HCEC 1CT (cell line): ENCODE data around the gene SLC66A1.

Source experiments
- DNase-seq: peaks from one replicate; pipeline ENCODE4 v3.0.0-alpha.2; 2017

The SLC66A1 gene

DNA sequence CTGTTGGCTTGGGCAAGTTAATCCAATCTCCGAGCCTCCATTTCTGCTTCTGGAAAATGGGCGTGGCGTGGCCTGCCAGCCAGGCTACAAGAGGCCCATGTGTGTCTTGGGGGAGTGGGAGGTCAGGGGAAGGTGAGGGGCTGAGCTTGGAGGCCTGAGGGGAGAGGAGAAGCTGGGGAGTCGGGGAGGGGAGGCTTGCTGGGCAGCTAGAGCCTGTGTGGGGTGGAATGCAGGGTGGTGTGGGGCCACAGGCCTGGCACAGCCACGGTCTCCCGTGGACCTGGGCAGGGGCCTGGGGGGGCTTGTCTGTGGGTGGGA, 14.6 kb downstream of the SLC66A1 start:
- DNase-seq = no peak

DNA sequence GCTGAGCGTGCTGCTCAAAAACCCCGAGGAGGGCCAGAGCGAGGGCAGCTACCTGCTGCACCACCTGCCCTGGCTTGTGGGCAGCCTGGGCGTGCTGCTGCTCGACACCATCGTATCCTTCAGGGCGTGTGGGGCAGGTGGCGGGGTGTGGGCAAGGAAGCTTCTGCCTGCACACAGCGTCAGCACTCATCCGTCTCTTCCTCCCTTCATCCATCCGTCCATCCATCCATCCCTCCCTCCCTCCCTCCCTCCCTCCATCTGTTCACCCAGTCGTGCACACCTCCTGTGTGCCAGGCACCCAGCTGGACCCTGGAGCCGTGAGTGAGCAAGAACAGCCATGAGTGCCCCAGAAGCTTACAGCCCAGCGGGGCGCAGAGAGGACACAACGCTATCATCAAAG, 15.2 kb downstream of the SLC66A1 start:
- DNase-seq = no peak

DNA sequence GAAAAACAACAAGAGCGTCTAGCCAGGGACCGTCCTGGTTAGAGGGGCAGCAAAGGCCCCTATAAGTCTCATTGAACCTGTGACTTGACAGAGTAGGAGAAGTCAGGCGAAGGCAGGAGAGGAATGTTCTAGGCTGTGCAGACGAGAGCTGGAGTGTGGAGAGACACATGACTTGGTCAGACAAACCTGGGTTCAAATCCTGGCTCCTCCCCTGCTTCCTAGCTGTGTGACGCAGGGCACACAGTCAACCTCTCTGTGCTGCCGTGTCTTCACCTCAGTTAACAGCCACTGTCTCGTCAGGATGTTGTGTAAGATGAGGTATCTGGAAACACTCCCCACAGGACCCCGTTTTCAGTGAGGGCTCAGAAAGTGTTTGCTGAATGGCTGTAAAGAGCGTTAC, 15.6 kb downstream of the SLC66A1 start:
- no peak for DNase-seq

DNA sequence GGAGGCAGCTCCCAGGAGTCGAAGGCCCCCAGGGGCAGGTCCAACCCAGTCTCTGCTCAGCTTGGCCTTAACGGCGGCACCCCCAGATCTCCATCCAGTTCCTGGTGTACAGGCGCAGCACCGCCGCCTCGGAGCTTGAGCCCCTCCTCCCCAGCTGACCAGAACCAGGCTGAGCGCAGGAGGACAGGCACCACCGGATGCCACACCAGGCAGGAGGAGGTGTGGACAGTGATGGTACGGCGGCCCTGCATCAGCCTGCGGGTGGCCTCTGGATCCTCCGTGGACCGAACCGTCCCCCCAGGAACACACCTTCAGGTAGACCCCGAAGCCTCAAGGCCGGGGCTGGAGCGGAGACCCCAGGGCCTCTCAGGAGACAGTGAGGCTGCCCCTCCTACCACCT, 16.4 kb downstream of the SLC66A1 start:
- DNase-seq = no peak

DNA sequence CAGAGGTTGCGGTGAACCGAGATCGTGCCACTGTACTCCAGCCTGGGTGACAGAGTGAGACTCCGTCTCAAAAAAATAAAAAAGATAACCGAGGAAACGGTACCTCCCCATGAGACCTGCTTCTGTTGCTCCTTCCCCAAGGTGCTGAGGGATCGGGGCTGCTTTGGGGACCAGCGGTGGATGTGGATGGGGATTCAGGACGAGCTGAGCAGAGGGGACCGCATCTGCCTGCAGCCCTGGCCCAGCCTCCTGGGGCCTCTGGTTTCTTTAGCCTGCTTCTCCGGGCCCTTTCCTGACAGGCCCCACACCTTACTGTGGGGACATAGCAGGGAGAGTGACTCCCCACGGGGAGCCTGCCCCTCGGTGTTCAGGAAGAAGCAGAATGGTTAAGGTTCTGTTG, 17.1 kb downstream of the SLC66A1 start:
- DNase-seq = no peak

DNA sequence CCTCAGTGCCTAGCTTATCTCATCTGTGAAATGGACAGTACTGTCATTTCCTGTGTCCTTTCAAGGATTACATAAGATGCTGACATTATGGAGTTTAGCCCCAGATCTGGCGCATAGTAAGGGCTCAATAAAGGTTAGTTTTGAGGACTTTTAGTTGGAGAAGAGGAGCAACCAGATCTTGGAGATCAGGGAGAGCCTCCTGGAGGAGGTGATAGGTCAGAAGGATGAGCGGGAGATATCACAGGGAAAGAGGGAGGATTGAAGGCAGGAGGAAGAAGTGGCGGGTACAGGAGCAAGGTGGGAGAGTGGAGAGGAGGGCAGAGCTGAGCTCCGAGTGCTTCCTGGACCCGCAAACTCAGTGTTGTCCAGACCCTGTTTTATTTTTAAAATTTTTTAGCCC, 17.5 kb downstream of the SLC66A1 start:
- DNase-seq = no peak

DNA sequence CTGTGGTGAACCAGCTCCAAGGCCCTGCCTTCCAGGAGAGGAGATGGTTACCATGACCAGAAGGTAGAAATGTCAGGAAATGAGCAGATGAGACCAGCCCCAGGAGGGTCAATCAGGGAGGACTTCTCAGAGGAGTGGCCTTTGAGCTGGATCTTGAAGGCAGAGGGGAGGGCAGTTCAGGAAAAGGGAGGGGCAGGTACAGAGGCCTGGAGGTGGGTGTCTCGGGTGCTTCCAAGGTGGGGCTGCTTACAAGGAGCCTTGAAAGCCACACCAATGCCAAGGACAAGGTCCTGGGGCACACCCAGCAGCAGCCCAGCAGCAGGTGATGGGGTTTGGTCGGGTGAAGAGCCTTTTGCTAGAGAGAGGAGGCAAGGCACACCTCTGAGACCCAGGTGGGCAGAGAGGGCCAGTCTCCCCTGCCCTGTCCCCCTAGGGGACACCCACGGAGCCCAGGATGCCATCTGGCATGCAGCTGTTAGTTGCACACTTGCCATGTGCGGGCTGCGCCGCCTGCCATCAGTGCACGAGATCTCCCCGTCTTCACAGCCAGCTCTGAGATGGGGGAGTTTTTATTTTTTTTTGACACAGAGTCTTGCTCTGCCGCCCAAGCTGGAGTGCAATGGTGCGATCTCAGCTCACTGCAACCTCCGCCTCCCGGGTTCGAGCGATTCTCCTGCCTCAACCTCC, 18.5 kb downstream of the SLC66A1 start:
- DNase-seq = no peak

DNA sequence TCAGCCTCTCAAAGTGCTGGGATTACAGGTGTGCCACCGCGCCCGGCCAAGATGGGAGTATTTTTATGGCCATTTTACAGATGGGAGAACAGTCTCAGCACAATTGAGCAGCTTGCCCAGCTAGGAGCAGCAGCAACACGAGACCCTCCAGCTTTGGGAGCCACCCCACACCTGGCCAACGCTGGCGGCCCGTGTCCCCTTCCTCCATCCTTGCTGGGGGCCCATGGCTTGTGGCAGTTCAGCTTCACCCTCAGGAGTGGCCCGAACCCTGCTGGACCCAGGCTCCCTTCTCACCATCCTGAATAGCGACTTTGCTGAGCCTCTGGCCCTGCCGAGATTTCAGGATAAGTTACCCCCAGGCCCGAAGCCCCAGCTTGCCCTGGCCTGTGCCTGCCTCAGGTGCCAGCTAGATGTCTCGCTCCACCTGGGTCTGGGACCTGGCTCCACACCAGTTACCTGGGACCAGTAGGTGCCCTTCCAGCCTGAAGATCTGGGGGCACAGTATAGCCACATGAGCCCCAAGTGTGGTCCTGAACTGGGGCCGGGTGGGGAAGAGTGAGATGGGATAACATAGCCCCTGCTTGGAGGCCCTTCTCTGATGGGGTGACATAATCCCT, 19.2 kb downstream of the SLC66A1 start:
- DNase-seq = no peak

DNA sequence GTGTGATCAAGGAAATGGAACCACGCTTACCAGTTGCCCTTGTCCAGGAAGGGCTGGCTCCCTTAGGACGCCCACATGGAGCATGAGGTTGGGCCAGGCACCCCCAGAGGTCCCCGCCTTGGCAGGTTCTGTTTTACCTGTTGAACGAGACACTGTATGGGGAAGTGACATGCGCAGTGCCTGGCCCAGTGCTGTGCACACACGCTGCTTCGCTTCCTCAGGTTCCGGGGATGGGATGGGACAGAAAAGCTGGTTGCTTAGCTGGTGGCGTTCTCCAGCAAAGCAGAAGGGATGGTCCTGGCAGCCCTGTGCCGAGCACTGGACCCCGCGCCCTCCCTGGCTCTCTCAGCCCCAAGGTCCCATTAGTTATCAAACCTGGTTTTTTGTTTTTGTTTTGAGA, 20.7 kb downstream of the SLC66A1 start:
- no peak for DNase-seq

DNA sequence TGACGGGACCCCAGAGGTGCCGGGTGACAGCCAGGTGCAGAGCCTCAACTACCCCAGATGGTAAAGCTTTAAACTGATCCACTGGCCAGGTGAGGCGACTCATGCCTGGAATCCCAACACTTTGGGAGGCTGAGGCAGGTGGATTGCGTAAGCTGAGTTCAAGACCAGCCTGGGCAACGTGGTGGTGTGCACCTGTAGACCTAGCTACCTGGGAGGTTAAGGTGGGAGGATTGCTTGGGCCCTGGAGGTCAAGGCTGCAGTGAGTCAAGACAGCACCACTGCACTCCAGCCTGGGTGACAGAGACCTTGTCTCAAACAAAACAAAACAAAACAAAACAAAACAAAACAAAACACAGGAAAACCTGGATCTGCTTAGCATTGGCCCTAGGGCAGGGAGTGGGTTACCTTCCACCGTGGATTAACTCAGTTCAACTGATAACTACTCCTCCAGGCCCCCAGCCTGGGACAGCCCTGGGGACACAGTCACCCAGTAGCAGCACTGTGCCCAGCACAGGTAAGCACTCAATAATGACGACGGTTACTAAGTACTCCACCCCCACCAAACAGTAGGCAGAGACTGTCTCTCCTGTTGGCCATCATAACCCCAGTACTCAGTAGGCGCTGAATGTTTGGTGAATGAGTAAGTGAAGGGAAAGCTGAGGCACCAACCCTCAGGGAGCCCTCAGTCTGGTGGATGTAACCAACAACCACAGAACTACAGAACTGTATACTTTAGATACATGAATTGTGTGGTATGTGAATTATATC, 21.6 kb downstream of the SLC66A1 start:
- peak; percentile 6 for DNase-seq

DNA sequence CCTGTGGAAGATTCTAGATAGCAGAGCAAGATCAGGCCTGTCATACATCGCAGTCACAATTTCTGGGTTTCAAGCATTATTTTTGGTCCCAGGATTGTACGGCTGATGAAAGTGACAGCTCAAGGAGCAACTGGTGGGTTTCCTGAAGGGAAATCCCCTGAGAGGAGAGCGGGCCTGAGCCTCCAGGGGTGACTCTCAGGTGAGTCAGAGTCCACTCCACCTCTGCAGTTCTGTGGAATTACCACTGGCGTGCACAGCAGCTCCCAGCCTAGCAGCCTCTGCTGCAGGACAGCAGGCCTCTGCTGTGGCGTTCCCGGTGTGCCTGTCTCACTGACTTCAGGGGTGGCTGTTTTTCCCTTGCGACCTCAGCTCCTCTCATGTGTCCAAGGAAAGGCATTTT, 24.4 kb downstream of the SLC66A1 start:
- DNase-seq = peak; percentile 4

DNA sequence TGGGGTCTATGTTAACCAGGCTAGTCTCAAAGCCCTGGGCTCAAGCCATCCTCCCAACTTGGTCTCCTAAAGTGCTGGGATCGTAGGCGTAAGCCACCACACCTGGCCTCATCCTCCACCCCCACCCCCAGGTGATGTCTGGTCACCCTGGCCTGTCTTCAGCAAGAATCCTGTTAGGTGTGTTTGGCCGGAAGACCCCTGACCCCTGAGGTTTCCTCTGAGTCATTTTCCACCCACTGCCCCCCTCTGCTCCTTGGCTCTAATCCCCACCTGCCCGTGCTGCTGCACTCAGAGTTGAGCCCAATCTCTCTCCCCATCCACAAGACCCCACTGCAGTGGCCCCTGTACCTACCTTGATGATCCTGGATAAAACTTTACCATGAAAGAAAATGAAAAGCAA, 25.2 kb downstream of the SLC66A1 start:
- DNase-seq = no peak

DNA sequence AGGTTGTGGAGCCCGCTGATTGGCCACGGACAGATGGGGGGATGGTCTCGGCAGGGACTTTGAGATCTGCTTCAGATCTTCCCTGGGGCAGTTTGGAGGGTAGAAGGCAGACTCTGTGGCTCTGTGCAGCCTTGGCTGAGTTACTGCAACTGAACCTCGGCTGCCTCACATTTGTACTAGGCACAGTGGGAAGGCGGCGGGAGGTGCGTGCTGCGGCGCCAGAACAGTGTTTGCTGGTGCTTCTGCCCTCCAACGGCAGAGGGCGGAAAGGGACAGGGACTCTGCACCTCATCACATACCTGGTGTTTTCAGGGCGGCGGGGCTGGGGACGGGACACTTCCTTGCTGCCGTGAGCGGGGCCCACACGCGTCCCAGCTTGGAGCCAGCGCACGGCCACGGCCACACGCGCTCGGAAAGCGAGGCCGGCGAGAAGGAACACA, 26.2 kb downstream of the SLC66A1 start:
- no peak for DNase-seq

DNA sequence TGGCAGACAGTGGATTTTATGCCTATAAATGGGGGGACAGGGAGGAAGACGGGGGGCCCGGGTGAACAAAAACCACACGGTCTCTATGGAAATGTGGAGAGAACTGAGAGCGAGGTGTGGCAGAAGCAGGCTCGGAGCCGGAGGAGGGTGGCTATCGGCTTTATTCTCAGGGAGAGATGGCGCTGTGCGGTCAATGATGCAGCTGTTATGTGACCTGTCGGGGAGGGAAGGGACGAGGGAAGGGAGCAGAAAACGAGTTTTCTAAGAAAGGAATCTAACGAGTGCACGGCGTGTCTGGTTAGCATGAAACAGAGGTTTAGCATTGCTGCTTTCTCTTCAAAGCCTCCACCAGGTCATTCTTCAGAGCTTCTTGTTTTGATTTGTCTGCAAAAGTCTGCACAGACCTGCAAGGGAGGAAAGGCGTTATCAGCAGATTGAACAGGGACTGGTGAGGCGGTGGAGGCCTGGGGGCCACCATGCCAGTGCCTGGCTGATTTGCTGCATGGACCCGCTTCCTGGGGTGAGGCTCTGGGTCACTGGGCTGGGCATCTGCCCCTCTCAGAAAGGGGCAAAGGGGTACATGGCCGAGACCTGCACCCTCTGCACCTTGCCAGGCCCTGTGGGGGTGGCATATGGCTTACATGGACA, 27.2 kb downstream of the SLC66A1 start:
- no peak for DNase-seq

DNA sequence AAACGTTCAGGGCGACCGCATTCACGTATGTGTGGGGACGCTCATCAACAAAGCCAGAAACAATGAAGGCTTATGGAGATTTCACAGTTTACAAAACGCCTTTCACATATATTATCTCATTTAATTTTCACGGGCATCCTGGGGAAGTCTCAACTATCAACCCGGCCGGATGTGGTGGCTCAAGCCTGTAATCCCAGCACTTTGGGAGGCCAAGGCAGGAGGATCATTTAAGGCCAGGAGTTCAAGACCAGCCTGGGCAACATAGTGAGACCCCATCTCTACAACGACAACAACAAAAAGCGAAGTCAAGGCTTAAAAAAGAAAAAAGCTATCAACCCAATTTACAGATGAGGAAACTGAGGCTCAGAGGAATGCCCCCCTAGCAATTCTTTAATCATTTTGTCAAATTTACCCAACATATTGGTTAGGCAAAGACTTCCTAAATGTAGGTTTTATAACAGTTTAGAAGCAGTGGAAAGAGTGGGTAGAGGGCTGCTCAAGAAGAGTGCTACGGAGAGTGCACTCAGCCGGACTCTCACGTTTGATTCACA, 28.3 kb downstream of the SLC66A1 start:
- DNase-seq = no peak

DNA sequence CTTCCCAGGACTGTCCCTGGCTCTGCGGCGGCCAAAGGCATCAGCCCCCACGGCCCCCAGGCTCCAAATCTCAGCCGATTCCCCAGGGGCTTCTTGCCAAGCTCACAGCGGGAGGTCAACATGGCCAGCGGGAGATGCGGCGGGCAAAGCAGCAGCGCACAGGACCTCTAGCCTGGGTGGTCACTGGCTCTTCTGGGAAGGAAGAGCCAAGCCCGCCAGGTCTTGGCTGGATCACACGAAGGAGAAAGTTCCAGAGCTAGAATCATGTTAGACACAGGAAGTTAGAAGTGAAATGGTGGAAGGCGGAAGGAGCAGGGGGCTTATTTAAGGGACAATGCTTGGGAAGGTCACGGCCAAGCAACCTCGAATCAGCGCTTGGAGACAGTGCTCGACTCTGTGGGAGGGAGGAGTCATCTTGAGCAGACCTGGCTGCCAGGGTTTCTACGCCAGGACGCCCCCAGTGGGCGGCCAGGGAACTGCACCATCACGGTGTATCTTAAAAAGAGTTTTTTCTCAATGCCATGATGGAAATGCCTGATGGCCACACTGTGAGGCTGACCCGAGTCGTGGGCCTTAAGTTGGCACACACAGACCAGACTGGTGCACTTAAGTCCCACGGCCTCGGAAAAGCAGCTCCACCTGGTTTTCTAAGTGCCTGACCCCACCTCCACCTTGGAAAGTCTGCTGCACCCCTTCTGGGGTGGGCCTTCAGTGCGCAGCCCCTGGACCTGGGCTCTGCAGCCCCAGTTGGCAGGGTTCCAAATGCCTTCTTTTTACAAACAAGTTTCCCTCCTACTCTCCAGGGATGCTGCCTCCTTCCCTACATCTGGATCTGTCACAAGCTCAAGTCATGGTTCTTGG, 29.3 kb downstream of the SLC66A1 start:
- peak; percentile 56 for DNase-seq

DNA sequence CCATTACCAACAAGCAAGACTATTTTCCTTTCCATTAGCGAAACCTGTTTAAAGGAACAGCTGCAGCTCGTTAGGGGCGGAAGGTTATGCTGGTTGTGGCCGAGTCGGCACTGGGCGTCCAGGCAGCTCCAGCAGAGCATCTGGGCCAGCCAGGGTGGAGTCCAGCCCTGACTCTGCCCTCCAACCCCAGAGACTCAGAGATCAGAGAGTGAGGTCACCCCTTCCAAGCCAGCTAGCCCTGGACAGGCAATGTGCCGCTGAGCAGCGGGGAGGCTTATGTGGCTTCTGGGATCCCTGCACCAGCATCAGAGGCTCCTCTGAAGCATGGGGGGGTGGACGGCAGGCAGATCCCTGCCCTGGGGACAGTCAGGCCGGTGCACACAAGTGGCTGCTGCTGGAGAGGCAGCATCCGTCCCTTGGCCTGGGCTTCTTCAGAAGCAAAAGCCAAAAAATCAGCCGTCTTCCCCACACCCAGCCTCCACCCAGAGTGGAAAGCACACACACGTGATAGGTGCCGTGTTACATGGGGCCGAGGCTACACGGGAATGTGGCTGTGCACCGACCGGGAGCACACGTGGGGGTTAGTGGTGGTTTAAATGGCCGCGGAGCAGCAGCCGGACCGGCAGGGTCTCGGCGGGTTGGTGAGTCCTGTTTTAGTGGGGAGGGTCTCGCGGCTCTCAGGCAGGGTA, 30.1 kb downstream of the SLC66A1 start:
- no peak for DNase-seq

DNA sequence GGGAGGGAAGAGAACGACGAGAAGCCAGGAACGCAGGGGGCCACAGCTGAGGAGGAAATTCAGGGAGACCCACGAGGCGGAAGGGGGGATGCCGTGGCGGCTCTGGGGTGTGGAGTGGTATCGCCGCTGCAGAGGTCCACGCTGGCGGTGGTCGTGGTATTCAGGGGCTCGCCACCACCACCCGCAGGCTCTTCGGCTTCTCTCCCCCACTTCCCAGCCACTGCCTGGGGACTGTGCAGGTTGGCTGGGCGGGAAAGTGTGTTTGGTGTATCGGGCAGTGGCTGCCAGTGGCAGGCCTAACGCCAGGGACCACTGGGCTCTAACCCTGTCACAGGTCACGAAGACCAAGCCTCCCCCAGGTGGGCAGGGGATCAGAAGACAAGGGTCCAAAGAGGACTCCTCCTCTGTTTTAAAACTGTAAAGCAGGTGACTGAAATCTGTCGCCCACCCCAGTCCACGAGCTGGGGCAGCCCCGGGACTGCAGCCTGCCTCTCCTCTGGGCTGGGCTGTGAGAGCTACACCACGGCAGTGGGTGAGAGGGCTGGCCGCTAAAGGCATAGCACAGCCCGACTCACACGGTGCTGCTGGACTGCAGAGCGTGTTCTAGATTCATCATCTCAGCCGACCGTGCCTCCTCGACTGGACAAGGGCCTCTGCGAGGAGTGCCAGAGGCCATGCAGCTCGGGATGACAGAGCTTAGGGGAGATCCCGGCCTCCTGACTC, 30.9 kb downstream of the SLC66A1 start:
- no peak for DNase-seq

DNA sequence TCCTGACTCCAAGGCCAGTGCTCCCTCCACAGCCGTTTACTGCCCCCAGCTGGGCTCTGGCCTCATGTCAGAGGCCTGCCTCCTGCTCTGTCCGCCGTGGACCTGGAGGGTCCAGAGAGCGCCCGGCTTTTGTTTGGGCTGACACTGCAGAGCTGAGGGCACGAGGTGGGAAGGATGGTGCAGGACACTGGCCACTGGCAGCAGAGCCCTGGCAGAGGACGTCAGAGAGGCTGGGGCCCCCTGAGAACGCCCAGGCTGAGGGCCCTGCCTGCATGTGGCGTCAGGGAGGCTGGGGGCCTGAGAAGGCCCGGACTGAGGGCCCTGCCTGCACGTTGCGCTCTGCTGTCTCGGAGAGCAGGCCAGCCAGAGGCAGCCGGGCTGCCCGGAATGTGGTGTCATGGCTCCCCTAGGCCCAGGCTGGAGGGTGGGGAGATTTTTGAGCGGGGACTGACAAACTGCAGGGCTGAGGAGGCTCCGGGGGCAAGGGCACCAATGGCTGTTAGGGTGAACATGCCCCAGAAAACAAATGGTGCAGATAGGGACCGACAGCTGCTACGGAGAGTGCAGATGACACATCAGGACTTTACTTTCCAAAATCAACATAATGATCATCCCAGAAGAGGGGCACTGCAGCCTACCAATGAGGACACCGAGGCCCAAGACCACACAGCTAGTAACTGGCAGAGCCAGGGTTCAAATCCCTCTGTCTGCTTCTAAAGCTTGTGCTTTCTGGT, 31.7 kb downstream of the SLC66A1 start:
- DNase-seq = no peak

DNA sequence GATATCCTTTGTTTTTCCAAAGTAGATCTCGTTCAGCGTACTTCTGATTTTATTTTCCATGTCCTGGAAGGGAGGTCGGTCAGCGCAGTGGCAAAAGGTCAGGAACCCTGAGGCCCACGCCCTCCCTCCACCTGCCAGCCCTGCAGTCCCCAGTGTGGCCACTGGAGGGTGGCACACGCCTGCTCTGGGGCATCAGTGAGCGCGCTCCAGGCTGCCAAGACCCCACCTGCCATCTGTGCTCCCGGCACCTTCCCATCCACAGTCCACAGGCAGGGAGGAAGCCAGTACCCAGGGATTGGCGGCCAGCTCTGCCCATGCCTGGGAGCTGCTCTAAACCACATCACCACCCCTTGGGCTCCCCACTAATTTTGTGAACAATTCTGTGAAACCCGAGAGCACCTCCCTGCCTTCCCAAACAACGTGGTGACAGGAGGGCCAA, 32.3 kb downstream of the SLC66A1 start:
- no peak for DNase-seq
